ENCODE measurements around the gene UNC5B. TPM values are rescaled to one million over a fixed set of nuclear protein-coding genes. Genes with fewer than 3 reads are reported as not detected.

The UNC5B gene
- total and polyA plus RNA-seq, 4 experiments from 2014 or later, result not detected

- no peaks in the 10 kb centered on the region for H3K27me3 Mint-ChIP-seq
- H3K9me3 Mint-ChIP-seq, result no peaks in the 10 kb centered on the region
- H3K4me3 Mint-ChIP-seq, result no peak overlapping the region
- Histone ChIP-seq H3K36me3 (ENCODE audit: insufficient read depth, low read length) (no peaks in the 10 kb centered on the region), H3K4me1 (ENCODE audit: insufficient read depth, low read length) (no peaks in the 10 kb centered on the region), H3K27ac (ENCODE audit: low read depth, low read length) (no peak overlapping the region), H3K4me3 (ENCODE audit: low read length in 2 of 2) (no peak overlapping the region), H3K9me3 (ENCODE audit: control insufficient read depth in 1 of 2, low read length in 2 of 2) (no peaks in the 10 kb centered on the region), H3K27me3 (ENCODE audit: insufficient read depth, low read length) (no peaks in the 10 kb centered on the region)
- H3K4me1 Mint-ChIP-seq, result peaks cover 0 to 6% (median 0%) of the 10 kb centered on the region in 4 donors
- peaks cover 17 to 26% of the 10 kb centered on the region in 2 donors for H3K36me3 Mint-ChIP-seq
- CTCF ChIA-PET (ENCODE audit: partially characterized antibody), result no interaction called here
- intact Hi-C loops (cut with micrococcal nuclease), result no loop called here
- POLR2A ChIA-PET (ENCODE audit: partially characterized antibody), result interaction anchor here (1.7 kb wide), 1 partner anchor 20 kb away, joined by 5 read pairs; the partner anchor contains the start of gene SLC29A3
- no peak for DNase-seq
- no peak overlapping the region for H3K27ac Mint-ChIP-seq
These were observed 126.5 kb downstream of the UNC5B start for GRCh38 chr10:71338728-71339495.

GRCh38 chr10:71339796-71340589 lies 127.6 kb downstream of the UNC5B start:
- H3K4me1 ChIP-seq (ENCODE audit: insufficient read depth, low read length), result no peaks in the 10 kb centered on the region
- no peaks in the 10 kb centered on the region for H3K9me3 ChIP-seq (ENCODE audit: control insufficient read depth in 1 of 2, low read length in 2 of 2)
- no peaks in the 10 kb centered on the region for H3K27me3 ChIP-seq (ENCODE audit: insufficient read depth, low read length)
- no peak overlapping the region for H3K4me3 ChIP-seq (ENCODE audit: low read length in 2 of 2)
- H3K27ac ChIP-seq (ENCODE audit: low read depth, low read length), result no peak overlapping the region
- CTCF ChIA-PET (ENCODE audit: partially characterized antibody), result no interaction called here
- Mint-ChIP-seq H3K4me1 (peaks cover 0 to 6% (median 0%) of the 10 kb centered on the region in 4 donors), H3K27ac (peak overlapping the region in 1 of 7 donors; percentile 9), H3K9me3 (no peaks in the 10 kb centered on the region), H3K4me3 (no peak overlapping the region), H3K27me3 (no peaks in the 10 kb centered on the region), H3K36me3 (peaks cover 9 to 22% of the 10 kb centered on the region in 2 donors)
- DNase-seq, result no peak
- intact Hi-C loops (cut with micrococcal nuclease), result no loop called here
- POLR2A ChIA-PET (ENCODE audit: partially characterized antibody), result no interaction called here
- no peaks in the 10 kb centered on the region for H3K36me3 ChIP-seq (ENCODE audit: insufficient read depth, low read length)

- H3K27me3 Mint-ChIP-seq, result no peaks in the 10 kb centered on the region
- no peaks in the 10 kb centered on the region for H3K27me3 ChIP-seq (ENCODE audit: insufficient read depth, low read length)
- H3K9me3 Mint-ChIP-seq, result no peaks in the 10 kb centered on the region
- H3K27ac Mint-ChIP-seq, result no peak overlapping the region
- H3K36me3 Mint-ChIP-seq, result peaks cover 9% of the 10 kb centered on the region in 2 donors
- H3K9me3 ChIP-seq (ENCODE audit: control insufficient read depth in 1 of 2, low read length in 2 of 2), result no peaks in the 10 kb centered on the region
- H3K4me1 Mint-ChIP-seq, result no peaks in the 10 kb centered on the region
- CTCF ChIA-PET (ENCODE audit: partially characterized antibody), result interaction anchor here (1.0 kb wide), 1 partner anchor 61 kb away, joined by 3 read pairs; no protein-coding TSS in a partner anchor
- H3K4me3 Mint-ChIP-seq, result no peak overlapping the region
- no peaks in the 10 kb centered on the region for H3K36me3 ChIP-seq (ENCODE audit: insufficient read depth, low read length)
- no peaks in the 10 kb centered on the region for H3K4me1 ChIP-seq (ENCODE audit: insufficient read depth, low read length)
- POLR2A ChIA-PET (ENCODE audit: partially characterized antibody), result no interaction called here
- no peak for DNase-seq
- no peak overlapping the region for H3K27ac ChIP-seq (ENCODE audit: low read depth, low read length)
- intact Hi-C loops (cut with micrococcal nuclease), result no loop called here
- no peak overlapping the region for H3K4me3 ChIP-seq (ENCODE audit: low read length in 2 of 2)
These were observed 130.4 kb downstream of the UNC5B start for GRCh38 chr10:71342573-71343391.

DNA sequence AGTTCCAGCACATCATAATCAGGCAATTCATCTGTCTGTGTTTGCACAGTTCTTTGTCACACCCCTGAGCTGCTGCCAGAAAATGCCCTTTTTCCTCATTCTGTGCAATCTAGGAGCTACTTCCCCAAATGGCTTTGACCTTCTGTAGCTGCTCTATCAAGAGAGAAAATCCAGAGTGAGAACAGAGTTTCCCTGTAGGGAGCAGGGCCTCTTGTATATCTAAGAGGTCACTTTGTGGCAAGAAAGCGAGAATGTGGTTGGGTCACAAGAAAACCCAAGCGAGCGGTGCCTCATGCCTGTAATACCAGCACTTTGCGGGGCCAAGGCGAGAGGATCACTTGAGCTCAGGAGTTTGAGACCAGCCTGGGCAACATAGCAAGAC lies 131.0 kb downstream of the UNC5B start:
- H3K4me3 Mint-ChIP-seq, result no peak overlapping the region
- ChIA-PET POLR2A (ENCODE audit: partially characterized antibody) (no interaction called here), CTCF (ENCODE audit: partially characterized antibody) (interaction anchor here (1.0 kb wide), 1 partner anchor 62 kb away, joined by 3 read pairs; no protein-coding TSS in a partner anchor)

GRCh38 chr10:71344154-71344925 lies 132.0 kb downstream of the UNC5B start:
- ChIA-PET CTCF (ENCODE audit: partially characterized antibody) (interaction anchor here (1.0 kb wide), 1 partner anchor 16 kb away, joined by 3 read pairs; no protein-coding TSS in a partner anchor), POLR2A (ENCODE audit: partially characterized antibody) (no interaction called here)

More for the DNA sequence above, 131.0 kb downstream of the UNC5B start:
- no peak for DNase-seq
- H3K27ac ChIP-seq (ENCODE audit: low read depth, low read length), result no peak overlapping the region
- H3K36me3 ChIP-seq (ENCODE audit: insufficient read depth, low read length), result no peaks in the 10 kb centered on the region
- H3K27me3 Mint-ChIP-seq, result no peaks in the 10 kb centered on the region
- H3K4me1 ChIP-seq (ENCODE audit: insufficient read depth, low read length), result no peaks in the 10 kb centered on the region
- peaks cover 8 to 9% of the 10 kb centered on the region in 2 donors for H3K36me3 Mint-ChIP-seq
- H3K9me3 Mint-ChIP-seq, result no peaks in the 10 kb centered on the region
- H3K4me1 Mint-ChIP-seq, result no peaks in the 10 kb centered on the region
- no peak overlapping the region for H3K27ac Mint-ChIP-seq
- no peak overlapping the region for H3K4me3 ChIP-seq (ENCODE audit: low read length in 2 of 2)
- intact Hi-C loops (cut with micrococcal nuclease), result no loop called here
- no peaks in the 10 kb centered on the region for H3K27me3 ChIP-seq (ENCODE audit: insufficient read depth, low read length)
- no peaks in the 10 kb centered on the region for H3K9me3 ChIP-seq (ENCODE audit: control insufficient read depth in 1 of 2, low read length in 2 of 2)

DNA sequence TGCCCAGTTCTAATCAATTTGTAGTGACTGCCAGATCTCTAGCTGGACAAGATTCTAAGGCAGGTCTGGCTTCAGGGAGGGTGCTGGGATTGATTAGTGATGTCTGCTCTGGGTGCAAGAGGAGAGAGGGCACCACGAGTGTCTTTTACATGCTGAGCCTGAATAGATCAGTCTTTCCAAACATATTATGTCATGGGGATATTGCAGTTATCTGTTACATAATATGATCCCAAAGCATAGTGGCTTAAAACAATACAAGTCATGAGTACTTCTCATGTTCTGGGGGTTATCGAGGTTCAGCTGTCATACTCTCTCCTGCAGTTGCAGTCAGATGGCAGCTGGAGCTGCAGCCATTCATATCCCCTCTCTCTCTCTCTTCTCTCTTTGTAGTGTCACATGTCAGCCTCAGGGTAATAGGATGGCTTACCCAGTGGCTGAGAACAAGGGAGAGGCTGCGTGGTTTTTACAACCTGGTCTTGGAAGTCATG lies 132.7 kb downstream of the UNC5B start:
- no peak for DNase-seq
- intact Hi-C loops (cut with micrococcal nuclease), result no loop called here
- no peak overlapping the region for H3K4me3 Mint-ChIP-seq
- H3K9me3 Mint-ChIP-seq, result no peaks in the 10 kb centered on the region
- CTCF ChIA-PET (ENCODE audit: partially characterized antibody), result interaction anchor here (1.0 kb wide), 1 partner anchor 15 kb away, joined by 3 read pairs; no protein-coding TSS in a partner anchor
- H3K4me3 ChIP-seq (ENCODE audit: low read length in 2 of 2), result no peak overlapping the region
- no peaks in the 10 kb centered on the region for H3K4me1 Mint-ChIP-seq
- no peaks in the 10 kb centered on the region for H3K27me3 ChIP-seq (ENCODE audit: insufficient read depth, low read length)
- H3K4me1 ChIP-seq (ENCODE audit: insufficient read depth, low read length), result no peaks in the 10 kb centered on the region
- H3K27me3 Mint-ChIP-seq, result no peaks in the 10 kb centered on the region
- no peaks in the 10 kb centered on the region for H3K36me3 ChIP-seq (ENCODE audit: insufficient read depth, low read length)
- H3K36me3 Mint-ChIP-seq, result peaks cover 0 to 4% of the 10 kb centered on the region in 2 donors
- no peak overlapping the region for H3K27ac ChIP-seq (ENCODE audit: low read depth, low read length)
- POLR2A ChIA-PET (ENCODE audit: partially characterized antibody), result no interaction called here
- peak overlapping the region in 1 of 7 donors; percentile 14 for H3K27ac Mint-ChIP-seq
- no peaks in the 10 kb centered on the region for H3K9me3 ChIP-seq (ENCODE audit: control insufficient read depth in 1 of 2, low read length in 2 of 2)

More at GRCh38 chr10:71344154-71344925, 132.0 kb downstream of the UNC5B start:
- no peaks in the 10 kb centered on the region for H3K4me1 ChIP-seq (ENCODE audit: insufficient read depth, low read length)
- no peaks in the 10 kb centered on the region for H3K9me3 ChIP-seq (ENCODE audit: control insufficient read depth in 1 of 2, low read length in 2 of 2)
- Mint-ChIP-seq H3K4me1 (no peaks in the 10 kb centered on the region), H3K9me3 (no peaks in the 10 kb centered on the region), H3K27me3 (no peaks in the 10 kb centered on the region), H3K36me3 (peaks cover 6% of the 10 kb centered on the region in 2 donors), H3K27ac (no peak overlapping the region), H3K4me3 (no peak overlapping the region)
- DNase-seq, result no peak
- no peak overlapping the region for H3K4me3 ChIP-seq (ENCODE audit: low read length in 2 of 2)
- H3K27me3 ChIP-seq (ENCODE audit: insufficient read depth, low read length), result no peaks in the 10 kb centered on the region
- H3K36me3 ChIP-seq (ENCODE audit: insufficient read depth, low read length), result no peaks in the 10 kb centered on the region
- intact Hi-C loops (cut with micrococcal nuclease), result no loop called here
- H3K27ac ChIP-seq (ENCODE audit: low read depth, low read length), result no peak overlapping the region
